GM18526 (cell line): ENCODE results near the gene BACE1.

Source experiments
- POLR2A ChIP-seq: IDR thresholded peaks from 3 replicates; pipeline ENCODE4 v1.6.1; 2011; ENCODE audit not compliant: insufficient read length; ENCODE audit errors: extremely low read depth

Gene BACE1

DNA sequence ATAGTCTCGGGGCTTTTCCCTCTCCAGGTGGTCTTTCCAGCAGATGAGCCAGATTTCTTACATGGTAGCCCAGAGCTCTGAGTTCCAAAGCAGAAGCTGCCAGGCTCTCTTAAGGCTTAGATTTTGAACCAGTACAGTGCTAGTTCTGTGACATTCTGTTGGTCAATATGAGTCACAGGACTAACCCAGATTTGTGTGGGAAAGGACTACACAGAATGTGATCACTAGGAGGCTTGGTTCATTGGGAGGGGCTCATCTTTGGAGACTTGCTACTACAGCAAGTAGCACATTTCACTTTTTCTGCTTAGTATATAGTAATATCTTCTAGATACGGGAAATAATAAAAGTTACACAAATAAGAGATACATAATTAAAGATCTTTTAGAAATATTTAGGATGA lies 59.5 kb downstream of the BACE1 start:
- no peak for TF ChIP-seq POLR2A

DNA sequence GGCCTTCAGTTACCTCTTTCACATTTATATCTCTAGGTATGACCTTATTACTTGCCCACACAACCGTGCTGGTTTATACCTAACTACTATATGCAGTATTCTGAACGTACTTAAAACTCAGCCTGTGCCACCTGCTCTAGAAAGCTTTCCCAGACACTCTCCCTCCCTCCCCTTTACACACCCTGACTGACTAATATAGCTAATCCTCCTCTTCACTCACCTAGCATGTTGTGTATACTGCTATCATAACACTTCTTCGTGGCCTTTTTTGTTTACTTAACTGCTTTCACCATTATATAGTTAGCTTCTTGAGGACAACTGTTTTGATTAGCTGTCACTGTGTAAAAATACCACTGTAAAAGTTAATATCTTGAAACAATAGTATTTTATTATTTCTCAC lies 60.1 kb downstream of the BACE1 start:
- no peak for TF ChIP-seq POLR2A

DNA sequence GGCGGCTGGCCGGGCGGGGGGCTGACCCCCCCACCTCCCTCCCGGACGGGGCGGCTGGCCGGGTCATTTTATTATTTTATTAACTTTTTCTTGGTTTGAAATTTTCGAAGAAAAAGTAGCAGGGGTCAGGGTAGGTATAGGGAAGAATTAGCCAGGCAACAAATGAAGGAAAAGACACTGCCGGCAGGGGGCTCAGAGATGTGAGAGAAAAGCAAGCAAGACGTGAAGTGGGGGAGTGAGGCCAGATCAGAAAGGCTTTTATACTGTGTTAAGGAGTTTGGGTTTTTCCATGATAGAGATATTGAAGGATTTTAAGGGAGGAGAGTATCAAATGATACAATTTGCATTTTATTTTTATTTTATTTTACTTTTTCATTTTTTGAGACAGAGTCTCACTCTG lies 64.5 kb downstream of the BACE1 start:
- no peak for TF ChIP-seq POLR2A

DNA sequence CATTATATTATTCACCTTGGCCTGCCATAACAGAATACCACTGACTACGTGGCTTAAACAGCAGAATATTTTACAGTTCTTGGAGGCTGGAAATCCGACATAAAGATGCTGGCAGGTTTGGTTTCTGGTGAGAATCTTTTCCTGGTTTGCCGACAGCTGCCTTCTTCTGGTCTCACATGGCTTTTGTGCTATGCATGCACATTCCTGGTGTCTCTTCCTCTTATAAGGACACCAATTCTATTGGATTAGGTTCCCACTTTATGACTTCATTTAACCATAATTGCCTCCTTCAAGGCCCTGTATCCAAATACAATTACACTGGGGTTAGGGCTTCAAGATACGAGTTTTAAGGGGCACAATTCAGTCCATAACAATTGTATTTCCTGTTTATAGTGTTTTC lies 66.5 kb downstream of the BACE1 start:
- TF ChIP-seq POLR2A = no peak

DNA sequence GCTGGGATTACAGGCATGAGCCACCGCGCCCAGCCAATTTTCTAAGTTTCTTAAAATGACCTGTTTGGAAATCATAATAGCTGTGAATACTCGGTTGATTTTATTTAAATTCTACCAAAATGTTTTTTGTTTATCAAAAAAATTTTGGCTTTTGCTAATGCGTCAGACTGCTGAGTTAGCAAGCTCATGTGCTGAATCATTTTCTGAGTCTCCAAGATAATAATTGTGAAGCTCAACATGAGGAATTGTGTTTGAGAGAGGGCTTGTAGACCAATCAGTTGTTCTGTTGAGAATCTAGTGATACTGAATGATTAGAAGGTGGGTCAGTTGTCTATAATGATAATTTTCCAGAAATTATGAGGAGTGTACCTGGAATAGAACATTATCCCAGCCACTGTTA lies 67.7 kb downstream of the BACE1 start:
- no peak for TF ChIP-seq POLR2A

DNA sequence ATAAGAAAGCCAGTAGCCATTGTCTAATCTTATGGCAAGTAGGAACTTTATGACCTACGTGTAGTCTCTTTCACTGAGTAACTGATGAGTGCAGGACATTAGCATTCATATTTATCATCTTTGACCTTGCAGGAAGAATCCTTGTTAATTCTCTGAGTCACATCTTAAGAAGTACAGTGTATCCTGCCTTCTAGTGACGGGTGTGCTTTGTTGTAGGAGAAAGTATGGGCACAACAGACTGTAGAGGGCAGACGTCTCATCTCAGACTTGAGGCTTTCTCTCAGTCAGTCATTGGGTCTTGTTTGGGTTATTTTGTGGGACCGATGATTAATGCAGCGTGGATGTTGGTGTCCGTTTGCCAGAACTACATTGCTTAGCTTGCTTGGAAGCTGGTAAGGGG lies 76.8 kb downstream of the BACE1 start:
- TF ChIP-seq POLR2A = no peak

- TF ChIP-seq POLR2A = no peak
Observed at GRCh38 chr11:117238221-117238620, 77.8 kb downstream of the BACE1 start.
